ENCODE data around the gene SLC7A1.

- TF ChIP-seq, protein P1, sequence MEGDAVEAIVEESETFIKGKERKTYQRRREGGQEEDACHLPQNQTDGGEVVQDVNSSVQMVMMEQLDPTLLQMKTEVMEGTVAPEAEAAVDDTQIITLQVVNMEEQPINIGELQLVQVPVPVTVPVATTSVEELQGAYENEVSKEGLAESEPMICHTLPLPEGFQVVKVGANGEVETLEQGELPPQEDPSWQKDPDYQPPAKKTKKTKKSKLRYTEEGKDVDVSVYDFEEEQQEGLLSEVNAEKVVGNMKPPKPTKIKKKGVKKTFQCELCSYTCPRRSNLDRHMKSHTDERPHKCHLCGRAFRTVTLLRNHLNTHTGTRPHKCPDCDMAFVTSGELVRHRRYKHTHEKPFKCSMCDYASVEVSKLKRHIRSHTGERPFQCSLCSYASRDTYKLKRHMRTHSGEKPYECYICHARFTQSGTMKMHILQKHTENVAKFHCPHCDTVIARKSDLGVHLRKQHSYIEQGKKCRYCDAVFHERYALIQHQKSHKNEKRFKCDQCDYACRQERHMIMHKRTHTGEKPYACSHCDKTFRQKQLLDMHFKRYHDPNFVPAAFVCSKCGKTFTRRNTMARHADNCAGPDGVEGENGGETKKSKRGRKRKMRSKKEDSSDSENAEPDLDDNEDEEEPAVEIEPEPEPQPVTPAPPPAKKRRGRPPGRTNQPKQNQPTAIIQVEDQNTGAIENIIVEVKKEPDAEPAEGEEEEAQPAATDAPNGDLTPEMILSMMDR (conservative IDR thresholded peaks at IDR 0.05): no peak
- TF ChIP-seq EZH2 (IDR thresholded peaks at IDR 0.05; ENCODE audit: low read depth): no peak
Observed at GRCh38 chr13:29595380-29596063, at the start of gene SLC7A1.
